Activated CD8-positive, alpha-beta memory T cell treated with anti-CD3 and anti-CD28 coated beads for 48 hours (primary cell): Measurements from ENCODE around the gene PYGB.

Experiments used
- DNase-seq, 3 experiments: peaks; one replicate each; pipeline ENCODE4 v3.0.0-alpha.2; 2020; ENCODE audit warnings: low read depth in 2 of 3, low spot score in 2 of 3

The PYGB gene

DNA sequence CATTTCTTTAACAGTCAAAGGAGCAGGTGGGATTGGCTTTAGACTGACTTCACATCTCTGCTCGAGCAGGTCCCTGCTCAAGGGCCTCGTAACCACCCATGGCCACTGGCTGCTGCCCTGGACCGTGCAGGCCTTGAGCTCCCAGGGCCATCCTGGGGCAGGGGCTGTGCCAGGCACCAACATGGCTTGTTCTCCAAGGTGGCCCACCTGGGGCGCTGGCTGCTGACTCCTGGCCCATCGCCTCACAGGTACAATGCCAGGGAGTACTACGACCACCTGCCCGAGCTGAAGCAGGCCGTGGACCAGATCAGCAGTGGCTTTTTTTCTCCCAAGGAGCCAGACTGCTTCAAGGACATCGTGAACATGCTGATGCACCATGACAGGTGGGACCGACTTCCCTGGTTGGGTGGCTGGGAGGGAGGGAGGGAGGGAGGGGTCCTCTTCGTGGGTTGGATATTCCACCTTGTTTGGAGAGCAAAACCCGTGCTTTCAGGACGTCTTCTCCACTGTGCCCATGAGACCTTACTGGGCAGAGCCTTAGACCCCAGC, 46.1 kb downstream of the PYGB start:
- no peak for DNase-seq

DNA sequence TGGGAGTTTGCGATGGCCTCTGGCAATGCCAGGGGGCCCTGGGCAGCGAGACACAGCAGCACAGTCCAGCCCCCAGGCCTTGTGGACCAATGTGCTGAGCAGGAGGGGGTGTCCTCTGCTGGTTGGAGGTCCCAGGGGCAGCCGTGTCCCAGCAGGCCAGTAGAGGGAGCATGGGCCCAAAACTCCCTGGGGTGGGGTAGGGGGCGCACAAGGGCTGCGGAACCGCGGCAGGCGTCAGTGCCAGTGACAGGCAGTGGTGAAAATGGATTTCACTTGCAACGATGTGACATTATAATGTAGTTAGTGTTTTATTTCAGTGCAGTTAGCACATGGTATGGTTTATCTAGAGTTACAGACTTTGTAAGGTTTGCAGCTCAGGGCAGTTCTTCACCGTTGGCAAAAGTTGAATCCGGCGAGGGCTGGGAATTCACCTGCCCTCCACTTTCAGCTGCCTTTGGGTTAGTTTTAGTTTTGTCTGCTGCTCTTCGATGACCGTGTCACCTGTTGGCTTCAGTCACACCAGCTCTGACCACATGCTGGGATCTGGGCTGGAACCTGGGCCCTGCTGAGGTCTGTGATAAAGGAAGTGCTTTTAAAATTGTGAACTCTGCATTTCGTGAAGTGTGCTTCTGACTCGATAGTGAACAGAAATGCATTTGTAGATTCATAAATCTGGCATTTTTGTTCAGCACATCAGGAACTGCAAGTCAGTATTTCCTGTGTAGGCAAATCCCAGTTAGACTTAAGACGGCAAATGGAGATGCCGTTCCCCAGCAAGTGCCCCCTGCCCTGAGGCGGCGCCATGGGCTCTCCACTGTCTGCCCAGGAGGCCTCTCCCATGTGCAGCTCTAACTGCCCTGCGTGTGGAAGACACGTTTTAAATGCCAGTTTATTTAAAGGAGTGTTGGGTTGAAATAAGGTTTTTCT, 46.8 kb downstream of the PYGB start:
- peak in 2 of 3 experiments; percentile 22 to 37 for DNase-seq

GRCh38 chr20:25295386-25296093, 47.7 kb downstream of the PYGB start:
- no peak for DNase-seq

GRCh38 chr20:25296094-25297093, 48.5 kb downstream of the PYGB start:
- no peak for DNase-seq

GRCh38 chr20:25297141-25297905, 49.4 kb downstream of the PYGB start:
- no peak for DNase-seq

- DNase-seq, result no peak
These were observed 51.9 kb downstream of the PYGB start for GRCh38 chr20:25299806-25300205.

- DNase-seq, result no peak
These were observed 52.7 kb downstream of the PYGB start for GRCh38 chr20:25300496-25301170.

- no peak for DNase-seq
These were observed 53.6 kb downstream of the PYGB start for GRCh38 chr20:25301357-25301920.

- DNase-seq, result no peak
These were observed 54.7 kb downstream of the PYGB start for GRCh38 chr20:25302596-25302995.

- DNase-seq, result no peak
These were observed 55.6 kb downstream of the PYGB start for GRCh38 chr20:25303292-25304024.

DNA sequence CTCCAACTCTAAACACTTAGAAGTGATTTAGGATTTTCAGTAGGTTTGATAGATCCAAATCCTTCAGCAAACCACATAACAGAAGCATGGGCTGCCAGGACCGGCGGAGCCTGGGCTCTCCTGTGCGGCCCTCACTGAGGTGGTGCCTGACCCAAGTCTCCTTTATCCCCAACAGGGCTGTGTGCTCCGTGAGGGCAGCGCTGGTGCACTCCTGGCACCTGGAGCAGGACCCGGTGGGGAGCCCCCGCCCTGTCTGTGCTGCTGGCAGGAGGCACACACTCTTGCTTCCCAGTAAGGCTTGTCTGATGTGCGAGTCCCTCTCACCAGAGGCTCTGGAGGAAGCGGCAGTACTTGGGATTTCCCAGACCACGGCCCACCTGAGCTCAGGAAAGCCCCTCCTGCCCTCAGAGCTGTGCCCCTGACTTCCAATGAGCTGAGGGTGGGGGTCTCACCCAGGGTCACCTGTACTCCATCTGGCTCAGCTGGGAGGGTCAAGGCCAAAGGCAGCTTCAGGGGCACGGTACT, 56.2 kb downstream of the PYGB start:
- no peak for DNase-seq

- DNase-seq, result no peak
These were observed 59.4 kb downstream of the PYGB start for GRCh38 chr20:25306991-25307903.

- DNase-seq, result no peak
These were observed 60.2 kb downstream of the PYGB start for GRCh38 chr20:25308083-25308491.

- DNase-seq, result no peak
These were observed 60.9 kb downstream of the PYGB start for GRCh38 chr20:25308671-25309394.

DNA sequence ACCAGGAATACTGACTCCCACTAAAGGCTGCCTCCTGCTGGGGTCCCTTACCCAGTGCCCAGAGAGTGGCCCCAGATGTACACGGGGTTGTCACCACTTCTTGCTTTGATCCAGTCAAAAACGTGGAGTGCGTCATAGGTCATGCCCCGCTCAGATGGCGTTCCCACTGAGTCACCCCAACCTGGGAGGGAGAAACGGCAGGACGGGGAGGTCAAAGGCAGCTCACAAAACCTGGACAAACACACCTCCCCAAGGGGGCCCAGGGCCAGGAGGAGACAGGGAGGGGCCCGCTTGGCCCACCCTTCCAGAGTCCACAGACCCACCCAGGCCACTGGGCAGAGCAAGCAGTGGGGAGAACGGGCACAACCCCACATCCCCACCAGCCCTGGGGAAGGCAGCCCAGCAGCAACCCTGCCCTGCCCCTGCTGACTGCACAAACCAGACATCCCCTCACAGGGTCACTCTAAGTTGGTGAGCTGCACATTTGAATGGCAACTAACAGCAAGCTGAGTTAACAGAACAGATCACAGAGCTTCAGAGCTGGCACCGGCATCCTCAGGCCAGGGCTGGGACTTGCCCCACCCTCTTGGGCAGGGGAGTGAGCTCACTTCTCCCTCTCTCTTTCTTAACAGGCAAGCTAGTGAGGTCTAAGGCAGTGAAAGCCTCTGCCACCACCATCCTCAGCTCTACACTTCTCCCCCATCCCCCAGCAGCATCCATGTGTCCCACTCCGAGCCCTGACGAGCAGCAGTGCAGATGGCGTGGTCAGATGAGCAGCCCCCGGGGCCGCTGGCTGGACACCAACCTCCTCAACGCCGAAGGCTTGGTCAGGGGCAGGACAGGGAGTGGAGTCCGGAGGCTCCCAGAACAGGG, 61.7 kb downstream of the PYGB start:
- no peak for DNase-seq
